Measurements from ENCODE around the gene CHST11. TPM values are rescaled to one million over a fixed set of nuclear protein-coding genes. Genes with fewer than 3 reads are reported as not detected.

The CHST11 gene
- total and polyA plus RNA-seq, 10 of the 15 experiments (the other 5 are each of a cell fraction or from before 2014, with no cell fraction given) = 1.9 to 38.1 (median 17.2) TPM

- H3K4me3 ChIP-seq = no peak overlapping the region
- ATAC-seq (no peak), FAIRE-seq (no peak), DNase-seq (ENCODE audit: low read depth, low spot score) (no peak)
- ChIA-PET SMC1A (ENCODE audit: uncharacterized antibody, unreplicated experiment) (no interaction called here), POLR2A (no interaction called here), RAD21 (ENCODE audit: unreplicated experiment) (no interaction called here), CTCF (no interaction called here)
- H2AFZ ChIP-seq (ENCODE audit: control insufficient read depth, low read depth, low read length) = no peak overlapping the region
- in situ Hi-C loops (cut with MboI) (no loop called here), intact Hi-C loops (cut with micrococcal nuclease; ENCODE audit: unreplicated experiment) (no loop called here)
- H4K20me1 ChIP-seq (ENCODE audit: control insufficient read depth, insufficient read depth) = no peaks in the 10 kb centered on the region
- H3K9ac ChIP-seq (ENCODE audit: control insufficient read depth, insufficient read depth, low read length) = no peak overlapping the region
- no peaks in the 10 kb centered on the region for H3K79me2 ChIP-seq (ENCODE audit: control insufficient read depth, insufficient read depth, low read length)
- no peak for TF ChIP-seq YBX1 (IDR thresholded peaks at IDR 0.05)
- TF ChIP-seq USF1 (IDR thresholded peaks at IDR 0.05; ENCODE audit: borderline replicate concordance, extremely low read length, insufficient read depth, low read depth, low read length) = no peak
- TF ChIP-seq, protein P1, sequence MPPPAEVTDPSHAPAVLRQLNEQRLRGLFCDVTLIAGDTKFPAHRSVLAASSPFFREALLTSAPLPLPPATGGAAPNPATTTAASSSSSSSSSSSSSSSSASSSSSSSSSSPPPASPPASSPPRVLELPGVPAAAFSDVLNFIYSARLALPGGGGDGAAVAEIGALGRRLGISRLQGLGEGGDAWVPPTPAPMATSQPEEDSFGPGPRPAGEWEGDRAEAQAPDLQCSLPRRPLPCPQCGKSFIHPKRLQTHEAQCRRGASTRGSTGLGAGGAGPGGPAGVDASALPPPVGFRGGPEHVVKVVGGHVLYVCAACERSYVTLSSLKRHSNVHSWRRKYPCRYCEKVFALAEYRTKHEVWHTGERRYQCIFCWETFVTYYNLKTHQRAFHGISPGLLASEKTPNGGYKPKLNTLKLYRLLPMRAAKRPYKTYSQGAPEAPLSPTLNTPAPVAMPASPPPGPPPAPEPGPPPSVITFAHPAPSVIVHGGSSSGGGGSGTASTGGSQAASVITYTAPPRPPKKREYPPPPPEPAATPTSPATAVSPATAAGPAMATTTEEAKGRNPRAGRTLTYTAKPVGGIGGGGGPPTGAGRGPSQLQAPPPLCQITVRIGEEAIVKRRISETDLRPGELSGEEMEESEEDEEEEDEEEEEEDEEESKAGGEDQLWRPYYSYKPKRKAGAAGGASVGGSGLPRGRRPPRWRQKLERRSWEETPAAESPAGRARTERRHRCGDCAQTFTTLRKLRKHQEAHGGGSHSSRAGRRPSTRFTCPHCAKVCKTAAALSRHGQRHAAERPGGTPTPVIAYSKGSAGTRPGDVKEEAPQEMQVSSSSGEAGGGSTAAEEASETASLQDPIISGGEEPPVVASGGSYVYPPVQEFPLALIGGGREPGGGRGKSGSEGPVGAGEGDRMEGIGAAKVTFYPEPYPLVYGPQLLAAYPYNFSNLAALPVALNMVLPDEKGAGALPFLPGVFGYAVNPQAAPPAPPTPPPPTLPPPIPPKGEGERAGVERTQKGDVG (CRISPR knock-in tag; IDR thresholded peaks at IDR 0.05) = no peak
- TF ChIP-seq, protein P2, sequence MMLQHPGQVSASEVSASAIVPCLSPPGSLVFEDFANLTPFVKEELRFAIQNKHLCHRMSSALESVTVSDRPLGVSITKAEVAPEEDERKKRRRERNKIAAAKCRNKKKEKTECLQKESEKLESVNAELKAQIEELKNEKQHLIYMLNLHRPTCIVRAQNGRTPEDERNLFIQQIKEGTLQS (IDR thresholded peaks at IDR 0.05; ENCODE audit: borderline replicate concordance, extremely low read depth, low read depth, low read length) = no peak
- no peak for TF ChIP-seq NFYB (IDR thresholded peaks at IDR 0.05; ENCODE audit: insufficient read depth, low read depth, low read length)
- no peak for TF ChIP-seq CEBPZ (IDR thresholded peaks at IDR 0.05; ENCODE audit: low read depth, low read length)
- no peak for TF ChIP-seq PRDM15 (CRISPR knock-in tag; IDR thresholded peaks at IDR 0.05)
- no peak for TF ChIP-seq ZNF274 (IDR thresholded peaks at IDR 0.05; ENCODE audit: insufficient read depth, insufficient read length)
- TF ChIP-seq MLLT1 (IDR thresholded peaks at IDR 0.05) = no peak
- no peak overlapping the region for H3K4me2 ChIP-seq (ENCODE audit: control insufficient read depth, insufficient read depth)
- no peaks in the 10 kb centered on the region for H3K27me3 ChIP-seq (replicated peaks in 1 of 2; ENCODE audit: control insufficient read depth in 2 of 2, insufficient read depth in 2 of 2, low read length in 1 of 2)
- H3K36me3 ChIP-seq (ENCODE audit: control insufficient read depth in 2 of 2, insufficient read depth in 2 of 2, low read length in 1 of 2) = no peaks in the 10 kb centered on the region
- H3K27ac ChIP-seq (ENCODE audit: control insufficient read depth, insufficient read depth) = no peak overlapping the region
- 66% methylated on average over 5 of the region's 5 CpGs for WGBS (ENCODE audit: insufficient coverage, insufficient replicate concordance, low lambda C conversion rate, missing lambda C conversion rate)
- H3K4me1 ChIP-seq (ENCODE audit: control insufficient read depth, insufficient read depth, low read length) = no peaks in the 10 kb centered on the region
- H3K9me3 ChIP-seq (replicated peaks; ENCODE audit: control insufficient read depth, insufficient read depth, low read length) = peaks cover 5% of the 10 kb centered on the region; the same call in 1 of the 3 replicates
- BruUV-seq (replicated peaks) = no TSS peak
Measured at GRCh38 chr12:104786352-104786751, 329.6 kb downstream of the CHST11 start.
